ENCODE results near the gene HTR3C.

The HTR3C gene

DNA sequence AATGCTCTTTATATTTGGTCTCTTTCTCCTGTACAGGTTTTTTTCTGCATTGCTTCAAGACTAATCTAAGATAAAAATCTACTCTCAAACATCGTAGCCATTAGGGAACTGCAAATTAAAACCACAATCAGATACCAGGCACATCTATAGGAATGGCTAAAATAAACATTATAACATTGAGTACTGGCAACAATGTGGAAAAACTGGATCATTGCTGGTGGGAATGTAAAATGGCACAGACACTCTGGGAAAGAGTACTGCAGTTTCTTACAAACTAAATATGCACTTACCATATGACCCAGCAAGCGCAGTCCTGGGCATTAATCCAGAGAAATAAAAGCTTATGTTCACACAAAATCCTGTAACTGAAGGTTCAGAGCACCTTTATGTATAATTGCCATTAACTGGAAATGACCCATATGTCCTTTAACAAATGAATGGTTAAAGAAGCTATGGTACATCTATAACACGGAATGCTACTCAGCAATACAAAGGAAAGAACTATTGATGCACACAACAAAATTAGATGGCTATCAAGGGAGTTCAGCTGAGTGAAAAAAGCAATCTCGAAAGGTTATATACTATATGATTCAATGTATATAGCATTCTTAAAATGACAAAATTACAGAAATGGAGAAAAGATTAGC, 41.5 kb upstream of the HTR3C start:
- TF ChIP-seq, protein P1, sequence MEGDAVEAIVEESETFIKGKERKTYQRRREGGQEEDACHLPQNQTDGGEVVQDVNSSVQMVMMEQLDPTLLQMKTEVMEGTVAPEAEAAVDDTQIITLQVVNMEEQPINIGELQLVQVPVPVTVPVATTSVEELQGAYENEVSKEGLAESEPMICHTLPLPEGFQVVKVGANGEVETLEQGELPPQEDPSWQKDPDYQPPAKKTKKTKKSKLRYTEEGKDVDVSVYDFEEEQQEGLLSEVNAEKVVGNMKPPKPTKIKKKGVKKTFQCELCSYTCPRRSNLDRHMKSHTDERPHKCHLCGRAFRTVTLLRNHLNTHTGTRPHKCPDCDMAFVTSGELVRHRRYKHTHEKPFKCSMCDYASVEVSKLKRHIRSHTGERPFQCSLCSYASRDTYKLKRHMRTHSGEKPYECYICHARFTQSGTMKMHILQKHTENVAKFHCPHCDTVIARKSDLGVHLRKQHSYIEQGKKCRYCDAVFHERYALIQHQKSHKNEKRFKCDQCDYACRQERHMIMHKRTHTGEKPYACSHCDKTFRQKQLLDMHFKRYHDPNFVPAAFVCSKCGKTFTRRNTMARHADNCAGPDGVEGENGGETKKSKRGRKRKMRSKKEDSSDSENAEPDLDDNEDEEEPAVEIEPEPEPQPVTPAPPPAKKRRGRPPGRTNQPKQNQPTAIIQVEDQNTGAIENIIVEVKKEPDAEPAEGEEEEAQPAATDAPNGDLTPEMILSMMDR (IDR thresholded peaks at IDR 0.05; ENCODE audit: low read depth, low read length, missing control alignments) = no peak
- no peak overlapping the region for H3K4me3 ChIP-seq (replicated peaks; ENCODE audit: low read depth, low read length)
- DNase-seq (ENCODE audit: extremely low read depth, low read depth) = no peak

DNA sequence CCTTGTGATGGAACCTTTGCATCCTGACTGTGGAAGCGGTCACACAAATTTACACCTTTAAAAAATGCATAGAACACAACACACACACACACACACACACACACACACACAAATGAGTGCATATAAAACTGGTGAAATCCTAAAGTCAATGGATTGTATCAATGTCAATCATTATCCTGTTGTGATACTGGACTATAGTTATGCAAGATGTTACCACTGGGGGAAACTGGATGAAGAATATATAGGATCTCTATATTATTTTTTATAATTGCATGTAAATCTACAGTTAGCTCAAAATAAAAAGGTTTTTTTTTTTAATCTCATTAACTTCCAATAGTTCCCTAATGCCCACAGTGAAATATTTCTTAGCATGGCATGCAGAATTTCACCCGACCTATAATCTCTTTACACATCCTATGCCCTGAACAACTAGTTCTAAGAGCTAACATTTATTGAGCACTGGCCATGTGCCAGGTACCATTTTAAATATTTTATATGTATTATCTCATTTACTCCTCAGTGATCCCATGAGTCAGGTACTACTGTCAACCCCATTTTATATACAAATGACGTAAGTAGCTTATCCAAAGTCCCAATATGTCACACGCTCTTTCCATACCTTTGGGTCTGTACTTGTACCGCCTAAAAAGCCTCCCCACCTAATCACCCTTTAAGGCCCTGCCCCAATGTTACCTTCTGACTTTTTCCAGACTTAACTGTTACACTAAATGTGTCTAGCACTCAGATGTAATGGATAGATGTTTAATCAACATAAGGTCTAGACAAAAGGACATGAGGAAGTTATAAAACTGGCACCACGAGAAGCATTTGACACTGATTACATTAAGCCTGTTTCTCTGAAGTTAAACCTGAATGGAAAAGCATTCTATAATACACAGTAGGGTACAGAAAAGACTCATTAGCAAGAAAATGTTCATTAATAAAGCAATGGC, 40.6 kb upstream of the HTR3C start:
- TF ChIP-seq, protein P1 (IDR thresholded peaks at IDR 0.05; ENCODE audit: low read depth, low read length, missing control alignments) = no peak
- H3K4me3 ChIP-seq (replicated peaks; ENCODE audit: low read depth, low read length) = no peak overlapping the region
- DNase-seq (ENCODE audit: extremely low read depth, low read depth) = no peak

DNA sequence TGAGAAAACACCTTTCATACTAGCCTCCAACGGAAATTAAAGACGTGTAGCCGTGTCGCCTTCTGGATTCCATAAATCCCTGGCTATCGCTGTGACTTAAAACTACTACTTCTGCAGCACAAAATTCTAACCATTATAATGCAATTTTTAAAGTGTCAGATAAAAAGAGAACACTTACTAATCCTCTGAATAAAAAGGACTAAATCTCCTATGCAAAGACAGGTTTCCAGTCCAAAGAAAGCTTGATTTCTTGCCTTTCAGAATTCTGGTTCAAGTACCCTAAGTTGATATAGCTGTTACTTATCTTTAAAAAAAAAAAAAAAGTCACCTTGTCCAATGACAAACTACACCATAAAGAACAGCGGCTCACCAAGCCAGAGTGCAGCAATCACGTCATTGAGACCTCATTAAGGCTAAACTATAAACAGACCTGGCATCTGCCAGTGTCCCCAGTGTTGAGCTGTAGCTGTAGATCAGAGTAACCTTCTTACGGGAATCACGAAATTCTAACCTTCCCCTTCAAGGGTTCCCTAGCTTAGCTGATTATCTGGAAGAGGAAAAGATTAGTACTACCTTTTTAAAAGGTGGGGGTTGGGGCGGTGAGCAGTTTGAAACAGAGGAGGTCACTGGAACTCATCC, 37.3 kb upstream of the HTR3C start:
- no peak for DNase-seq (ENCODE audit: extremely low read depth, low read depth)
- peak overlapping the region; percentile 96 for H3K4me3 ChIP-seq (replicated peaks; ENCODE audit: low read depth, low read length)
- TF ChIP-seq, protein P1 (IDR thresholded peaks at IDR 0.05; ENCODE audit: low read depth, low read length, missing control alignments) = no peak

DNA sequence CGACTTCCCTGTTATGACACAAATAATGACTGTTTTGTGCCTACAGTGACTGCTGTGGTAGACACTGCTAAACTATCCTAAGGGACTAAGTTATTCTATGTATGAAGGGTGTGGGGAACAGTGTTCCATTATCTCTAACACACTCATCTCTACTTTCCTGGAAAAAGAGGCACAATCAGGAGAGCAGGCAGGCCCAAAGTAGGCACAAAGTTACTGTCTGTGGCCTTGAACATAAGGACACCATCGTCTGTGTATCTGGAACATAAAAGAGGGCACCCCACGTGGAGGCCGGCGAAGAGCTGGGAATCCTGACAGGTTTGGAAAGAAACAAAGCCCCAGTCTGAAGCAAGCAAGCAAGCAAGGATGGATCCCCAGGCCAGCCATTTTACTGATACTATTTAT, 36.7 kb upstream of the HTR3C start:
- TF ChIP-seq, protein P1 (IDR thresholded peaks at IDR 0.05; ENCODE audit: low read depth, low read length, missing control alignments) = no peak
- no peak for DNase-seq (ENCODE audit: extremely low read depth, low read depth)
- peak overlapping the region; percentile 96 for H3K4me3 ChIP-seq (replicated peaks; ENCODE audit: low read depth, low read length)

DNA sequence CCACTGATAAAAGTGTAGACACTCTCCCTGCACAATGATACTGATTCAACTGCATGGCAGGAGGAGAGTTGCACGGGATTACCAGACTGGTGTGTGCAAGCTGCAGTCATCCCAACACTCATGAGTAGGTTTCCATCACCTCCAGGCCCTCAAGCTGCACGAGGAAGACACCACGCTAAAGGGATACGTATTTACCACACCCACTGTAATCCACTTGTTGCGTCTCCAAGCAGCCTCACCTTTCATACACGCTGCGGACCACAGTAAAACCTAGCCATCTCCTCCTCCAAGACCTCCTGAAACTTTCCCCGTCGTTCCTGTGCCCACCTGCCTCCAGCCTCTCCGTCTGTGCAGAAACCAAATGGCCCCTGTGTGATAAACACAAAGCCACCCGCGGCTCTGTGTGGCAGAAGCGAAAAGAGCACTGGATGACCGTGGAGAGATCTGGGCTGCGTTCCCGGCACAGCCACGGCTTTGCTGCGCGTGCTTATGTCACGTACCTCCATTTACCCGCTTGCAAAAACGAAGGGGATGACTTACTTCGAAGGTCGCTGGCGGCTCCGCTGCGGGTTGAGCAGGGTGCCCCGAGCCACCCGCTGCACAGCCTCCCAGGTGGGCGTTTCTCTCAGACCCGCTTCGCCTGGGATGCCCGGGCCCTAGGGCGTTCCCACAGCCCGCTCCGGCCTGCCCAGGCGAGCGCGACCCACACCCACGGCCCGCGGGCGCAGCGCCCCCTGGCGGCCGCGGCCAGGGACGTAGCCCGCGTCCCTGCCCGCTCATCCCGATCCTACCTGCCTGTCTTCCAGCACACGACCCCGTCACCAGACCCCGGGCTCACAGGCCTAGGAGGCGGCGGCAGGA, 35.8 kb upstream of the HTR3C start:
- peak overlapping the region; percentile 96 for H3K4me3 ChIP-seq (replicated peaks; ENCODE audit: low read depth, low read length)
- no peak for DNase-seq (ENCODE audit: extremely low read depth, low read depth)
- TF ChIP-seq, protein P1 (IDR thresholded peaks at IDR 0.05; ENCODE audit: low read depth, low read length, missing control alignments) = peak; percentile 56

All from HFF-Myc (cell line).